Activated CD8-positive, alpha-beta T cell treated with anti-CD3 and anti-CD28 coated beads, Interleukin-2, amount 10 ng/mL, durations not matched to agents 7 days and 5 days (primary cell): ENCODE measurements around the gene MYRIP. TPM values are rescaled to one million over a fixed set of nuclear protein-coding genes. Genes with fewer than 3 reads are reported as not detected.

Experiments used
- ATAC-seq: fragments of 150-1000 bp; cut with Tn5 transposase; one replicate; pipeline ENCODE4 v1.10.0; 2021; ENCODE audit warnings: moderate library complexity
- CTCF ChIA-PET: fragments of 350-600 bp; sonication (Branson Sonifier 250); formaldehyde crosslinking; loops from one replicate; lab custom pipeline; 2021; ENCODE audit warnings: antibody characterized with exemption; lab: Charles Lee
- POLR2A ChIA-PET: fragments of 350-600 bp; sonication (Branson Sonifier 250); formaldehyde crosslinking; loops from one replicate; lab custom pipeline; 2021; ENCODE audit warnings: antibody characterized with exemption; lab: Charles Lee
- DNase-seq: peaks from one replicate; pipeline ENCODE4 v3.0.0-alpha.2; 2020
- H3K27ac Mint-ChIP-seq: one replicate; pipeline ENCODE4 v1.8.0; 2021; ENCODE audit warnings: mild to moderate bottlenecking, mixed read lengths
- H3K27me3 Mint-ChIP-seq: one replicate; pipeline ENCODE4 v1.8.0; 2021; ENCODE audit warnings: low read depth, mixed read lengths
- H3K36me3 Mint-ChIP-seq: one replicate; pipeline ENCODE4 v1.8.0; 2021; ENCODE audit warnings: low read depth, mixed read lengths
- H3K4me1 Mint-ChIP-seq: one replicate; pipeline ENCODE4 v1.8.0; 2021; ENCODE audit warnings: low read depth, mixed read lengths
- H3K4me3 Mint-ChIP-seq: one replicate; pipeline ENCODE4 v1.8.0; 2021; ENCODE audit warnings: mild to moderate bottlenecking, mixed read lengths
- H3K9me3 Mint-ChIP-seq: one replicate; pipeline ENCODE4 v1.8.0; 2022; ENCODE audit warnings: mixed read lengths; ENCODE audit not compliant: insufficient read depth
- total RNA-seq, 2 experiments: library from RNA; stranded (reverse); gene quantifications; one replicate each; pipeline ENCODE4 v1.2.3, GENCODE V29; 2021

Gene MYRIP
- total RNA-seq, 2 experiments from 2014 or later, result not detected

- no peaks in the 10 kb centered on the region for H3K9me3 Mint-ChIP-seq
- no peaks in the 10 kb centered on the region for H3K4me1 Mint-ChIP-seq
- ChIA-PET CTCF (no interaction called here), POLR2A (no interaction called here)
- no peaks in the 10 kb centered on the region for H3K36me3 Mint-ChIP-seq
- ATAC-seq (no peak), DNase-seq (no peak)
- H3K4me3 Mint-ChIP-seq, result no peak overlapping the region
- H3K27ac Mint-ChIP-seq, result no peak overlapping the region
- H3K27me3 Mint-ChIP-seq, result no peaks in the 10 kb centered on the region
These were observed 102.3 kb downstream of the MYRIP start for GRCh38 chr3:39911465-39912309.

- no peaks in the 10 kb centered on the region for H3K9me3 Mint-ChIP-seq
- H3K4me3 Mint-ChIP-seq, result no peak overlapping the region
- no peak overlapping the region for H3K27ac Mint-ChIP-seq
- no peaks in the 10 kb centered on the region for H3K27me3 Mint-ChIP-seq
- H3K36me3 Mint-ChIP-seq, result no peaks in the 10 kb centered on the region
- no peak for ATAC-seq
- ChIA-PET POLR2A (no interaction called here), CTCF (no interaction called here)
- no peak for DNase-seq
- H3K4me1 Mint-ChIP-seq, result no peaks in the 10 kb centered on the region
These were observed 105.6 kb downstream of the MYRIP start for GRCh38 chr3:39915027-39915426.

- Mint-ChIP-seq H3K27ac (no peak overlapping the region), H3K4me1 (no peaks in the 10 kb centered on the region), H3K36me3 (no peaks in the 10 kb centered on the region), H3K9me3 (no peaks in the 10 kb centered on the region), H3K4me3 (no peak overlapping the region), H3K27me3 (no peaks in the 10 kb centered on the region)
- CTCF ChIA-PET, result no interaction called here
- no peak for DNase-seq
- no peak for ATAC-seq
- POLR2A ChIA-PET, result no interaction called here
These were observed 107.8 kb downstream of the MYRIP start for GRCh38 chr3:39917065-39917773.

GRCh38 chr3:39919281-39919680 is 109.9 kb downstream of the MYRIP start:
- H3K9me3 Mint-ChIP-seq, result peaks cover 5% of the 10 kb centered on the region
- no peaks in the 10 kb centered on the region for H3K4me1 Mint-ChIP-seq
- H3K27ac Mint-ChIP-seq, result no peak overlapping the region
- CTCF ChIA-PET, result no interaction called here
- ATAC-seq (no peak), DNase-seq (no peak)
- H3K36me3 Mint-ChIP-seq, result no peaks in the 10 kb centered on the region
- no peak overlapping the region for H3K4me3 Mint-ChIP-seq
- no peaks in the 10 kb centered on the region for H3K27me3 Mint-ChIP-seq
- POLR2A ChIA-PET, result no interaction called here

- Mint-ChIP-seq H3K4me3 (no peak overlapping the region), H3K4me1 (no peaks in the 10 kb centered on the region), H3K36me3 (no peaks in the 10 kb centered on the region), H3K27ac (no peak overlapping the region), H3K27me3 (no peaks in the 10 kb centered on the region), H3K9me3 (peaks cover 5% of the 10 kb centered on the region)
- ATAC-seq, result no peak
- DNase-seq, result no peak
- ChIA-PET POLR2A (no interaction called here), CTCF (no interaction called here)
These were observed 110.9 kb downstream of the MYRIP start for GRCh38 chr3:39920271-39920670.

GRCh38 chr3:39927479-39927878 is 118.1 kb downstream of the MYRIP start:
- CTCF ChIA-PET, result no interaction called here

GRCh38 chr3:39933986-39934693 is 124.7 kb downstream of the MYRIP start:
- Mint-ChIP-seq H3K27ac (no peak overlapping the region), H3K9me3 (no peaks in the 10 kb centered on the region), H3K27me3 (no peaks in the 10 kb centered on the region), H3K4me3 (no peak overlapping the region), H3K36me3 (no peaks in the 10 kb centered on the region), H3K4me1 (no peaks in the 10 kb centered on the region)
- ChIA-PET CTCF (no interaction called here), POLR2A (interaction anchor here (0.7 kb wide), 1 partner anchor 153 kb away, joined by 3 read pairs; no protein-coding TSS in a partner anchor)
- DNase-seq, result no peak
- no peak for ATAC-seq

More at GRCh38 chr3:39927479-39927878, 118.1 kb downstream of the MYRIP start:
- no peak overlapping the region for H3K27ac Mint-ChIP-seq
- no peak overlapping the region for H3K4me3 Mint-ChIP-seq
- DNase-seq (no peak), ATAC-seq (no peak)
- H3K9me3 Mint-ChIP-seq, result peaks cover 5% of the 10 kb centered on the region
- H3K36me3 Mint-ChIP-seq, result no peaks in the 10 kb centered on the region
- no peaks in the 10 kb centered on the region for H3K27me3 Mint-ChIP-seq
- POLR2A ChIA-PET, result no interaction called here
- no peaks in the 10 kb centered on the region for H3K4me1 Mint-ChIP-seq

- Mint-ChIP-seq H3K4me3 (no peak overlapping the region), H3K27me3 (no peaks in the 10 kb centered on the region), H3K36me3 (no peaks in the 10 kb centered on the region), H3K4me1 (no peaks in the 10 kb centered on the region), H3K27ac (no peak overlapping the region), H3K9me3 (no peaks in the 10 kb centered on the region)
- ATAC-seq (no peak), DNase-seq (no peak)
- POLR2A ChIA-PET, result interaction anchor here (0.7 kb wide), 1 partner anchor 152 kb away, joined by 3 read pairs; no protein-coding TSS in a partner anchor
- CTCF ChIA-PET, result no interaction called here
These were observed 125.3 kb downstream of the MYRIP start for GRCh38 chr3:39934696-39935095.

GRCh38 chr3:39935261-39935660 is 125.9 kb downstream of the MYRIP start:
- Mint-ChIP-seq H3K27ac (no peak overlapping the region), H3K27me3 (no peaks in the 10 kb centered on the region), H3K9me3 (no peaks in the 10 kb centered on the region), H3K36me3 (no peaks in the 10 kb centered on the region), H3K4me1 (no peaks in the 10 kb centered on the region), H3K4me3 (no peak overlapping the region)
- CTCF ChIA-PET, result no interaction called here
- no peak for DNase-seq
- no peak for ATAC-seq
- POLR2A ChIA-PET, result no interaction called here

- H3K36me3 Mint-ChIP-seq, result no peaks in the 10 kb centered on the region
- ATAC-seq (no peak), DNase-seq (no peak)
- H3K27me3 Mint-ChIP-seq, result peaks cover 2% of the 10 kb centered on the region
- H3K4me1 Mint-ChIP-seq, result no peaks in the 10 kb centered on the region
- no peaks in the 10 kb centered on the region for H3K9me3 Mint-ChIP-seq
- CTCF ChIA-PET, result no interaction called here
- H3K27ac Mint-ChIP-seq, result no peak overlapping the region
- no peak overlapping the region for H3K4me3 Mint-ChIP-seq
- POLR2A ChIA-PET, result no interaction called here
These were observed 127.4 kb downstream of the MYRIP start for GRCh38 chr3:39936848-39937247.

- POLR2A ChIA-PET, result no interaction called here
- H3K27ac Mint-ChIP-seq, result no peak overlapping the region
These were observed 127.9 kb downstream of the MYRIP start for GRCh38 chr3:39937315-39937714.

GRCh38 chr3:39937874-39938273 is 128.5 kb downstream of the MYRIP start:
- ChIA-PET CTCF (no interaction called here), POLR2A (no interaction called here)
- ATAC-seq, result no peak
- Mint-ChIP-seq H3K4me3 (no peak overlapping the region), H3K27me3 (peaks cover 2% of the 10 kb centered on the region), H3K27ac (no peak overlapping the region), H3K9me3 (no peaks in the 10 kb centered on the region), H3K4me1 (no peaks in the 10 kb centered on the region), H3K36me3 (no peaks in the 10 kb centered on the region)
- DNase-seq, result no peak

More at GRCh38 chr3:39937315-39937714, 127.9 kb downstream of the MYRIP start:
- CTCF ChIA-PET, result no interaction called here
- H3K4me1 Mint-ChIP-seq, result no peaks in the 10 kb centered on the region
- no peak overlapping the region for H3K4me3 Mint-ChIP-seq
- no peaks in the 10 kb centered on the region for H3K9me3 Mint-ChIP-seq
- ATAC-seq, result no peak
- DNase-seq, result no peak
- H3K36me3 Mint-ChIP-seq, result no peaks in the 10 kb centered on the region
- peaks cover 2% of the 10 kb centered on the region for H3K27me3 Mint-ChIP-seq
